Heart left ventricle (tissue), 13 donors: ENCODE data around the gene KRTAP2-2.

Source experiments
- CTCF ChIP-seq, 12 donors: fragments of 200-600 bp; sonication (generic) in 4 of 12; IDR thresholded peaks; one replicate each; pipeline versions ENCODE4 v1.5.0 to v1.8.0; 2018 to 2022; ENCODE audit warnings: antibody characterized with exemption in 12 of 12, mild to moderate bottlenecking in 5 of 12
- POLR2A ChIP-seq, 2 donors: fragments of 450-650 bp; IDR thresholded peaks; one replicate each; pipeline ENCODE4 v1.6.1; 2017; ENCODE audit warnings: antibody characterized with exemption in 2 of 2, mild to moderate bottlenecking in 2 of 2, moderate library complexity in 2 of 2
- donor health status: ischemic (EF 13 %, LVEDD 7.1; RV severe dilation, severe dysfunction).
- donor health status: DM: no; HTN: yes; CAD: no.
- donor health status: DM: no; HTN: no; CAD: no.
- donor health status: ischemic (EF 25% LVEDD 6.9; RV normal size, moderate dysfunction).
- donor health status: ischemic (EF 25% LVEDD 5.7; RV mildly dilated, moderate dysfunction).
- donor health status: ischemic (EF 35%, LVEDD 5.7; RV mildly dilated, moderate dysfunction).
- donor health status: nonischemic (EF 11% LVEDD 7.7; RV severe dilation, severe dysfunction).
- donor health status: DM: yes; HTN: yes; CAD: no.
- donor health status: PGD.
- donor health status: ischemic (EF 29% LVEDD 5.4; RV normal size, mild dysfunction).
- donor health status: nonischemic (EF 23%, LVEDD 6.1; RV moderate dilation, normal function).

- TF ChIP-seq CTCF (IDR thresholded peaks at IDR 0.05) (no peak), POLR2A (IDR thresholded peaks at IDR 0.05) (no peak)
Observed at GRCh38 chr17:41054025-41054424, 1.0 kb downstream of the KRTAP2-2 start.
